Measurements from ENCODE around the gene AMT. TPM values are rescaled to one million over a fixed set of nuclear protein-coding genes. Genes with fewer than 3 reads are reported as not detected.

AMT gene
- total RNA-seq, 1 experiment from 2014 or later, result 66.6 TPM

- TF ChIP-seq AR (CRISPR knock-in tag; IDR thresholded peaks at IDR 0.05) (no peak), NR3C1 (CRISPR knock-in tag; conservative IDR thresholded peaks at IDR 0.05; ENCODE audit: low read depth) (no peak), FOXP4 (CRISPR knock-in tag; IDR thresholded peaks at IDR 0.05) (peak; percentile 59; the same call in 1 of the 2 replicates), SMAD3 (CRISPR knock-in tag; IDR thresholded peaks at IDR 0.05; ENCODE audit: borderline replicate concordance) (peak; percentile 20; the same call in 1 of the 2 replicates), GABPB1 (CRISPR knock-in tag; IDR thresholded peaks at IDR 0.05) (no peak), FOXP1 (CRISPR knock-in tag; IDR thresholded peaks at IDR 0.05; ENCODE audit: borderline replicate concordance) (peak; percentile 65; the same call in 1 of the 2 replicates), NFATC4 (CRISPR knock-in tag; IDR thresholded peaks at IDR 0.05) (no peak), ERG (CRISPR knock-in tag; IDR thresholded peaks at IDR 0.05) (no peak), ZNF219 (CRISPR knock-in tag; IDR thresholded peaks at IDR 0.05; ENCODE audit: borderline replicate concordance) (no peak), FOXJ3 (CRISPR knock-in tag; IDR thresholded peaks at IDR 0.05; ENCODE audit: borderline replicate concordance) (no peak), GRHL2 (CRISPR knock-in tag; IDR thresholded peaks at IDR 0.05; ENCODE audit: insufficient replicate concordance, severe bottlenecking) (no peak), CBFB (CRISPR knock-in tag; IDR thresholded peaks at IDR 0.05; ENCODE audit: low read depth) (no peak), ETV6 (CRISPR knock-in tag; IDR thresholded peaks at IDR 0.05) (0 out of 2 replicates have a peak, but pooled peaks have one; percentile 46), ZNF138 (CRISPR knock-in tag; conservative IDR thresholded peaks at IDR 0.05) (peak; percentile 91), ELF4 (CRISPR knock-in tag; IDR thresholded peaks at IDR 0.05; ENCODE audit: low read depth) (0 out of 2 replicates have a peak, but pooled peaks have one; percentile 57)
- TF ChIP-seq, protein P1, sequence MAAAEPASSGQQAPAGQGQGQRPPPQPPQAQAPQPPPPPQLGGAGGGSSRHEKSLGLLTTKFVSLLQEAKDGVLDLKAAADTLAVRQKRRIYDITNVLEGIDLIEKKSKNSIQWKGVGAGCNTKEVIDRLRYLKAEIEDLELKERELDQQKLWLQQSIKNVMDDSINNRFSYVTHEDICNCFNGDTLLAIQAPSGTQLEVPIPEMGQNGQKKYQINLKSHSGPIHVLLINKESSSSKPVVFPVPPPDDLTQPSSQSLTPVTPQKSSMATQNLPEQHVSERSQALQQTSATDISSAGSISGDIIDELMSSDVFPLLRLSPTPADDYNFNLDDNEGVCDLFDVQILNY (CRISPR knock-in tag; IDR thresholded peaks at IDR 0.05), result peak; percentile 91
- TF ChIP-seq, protein P2, sequence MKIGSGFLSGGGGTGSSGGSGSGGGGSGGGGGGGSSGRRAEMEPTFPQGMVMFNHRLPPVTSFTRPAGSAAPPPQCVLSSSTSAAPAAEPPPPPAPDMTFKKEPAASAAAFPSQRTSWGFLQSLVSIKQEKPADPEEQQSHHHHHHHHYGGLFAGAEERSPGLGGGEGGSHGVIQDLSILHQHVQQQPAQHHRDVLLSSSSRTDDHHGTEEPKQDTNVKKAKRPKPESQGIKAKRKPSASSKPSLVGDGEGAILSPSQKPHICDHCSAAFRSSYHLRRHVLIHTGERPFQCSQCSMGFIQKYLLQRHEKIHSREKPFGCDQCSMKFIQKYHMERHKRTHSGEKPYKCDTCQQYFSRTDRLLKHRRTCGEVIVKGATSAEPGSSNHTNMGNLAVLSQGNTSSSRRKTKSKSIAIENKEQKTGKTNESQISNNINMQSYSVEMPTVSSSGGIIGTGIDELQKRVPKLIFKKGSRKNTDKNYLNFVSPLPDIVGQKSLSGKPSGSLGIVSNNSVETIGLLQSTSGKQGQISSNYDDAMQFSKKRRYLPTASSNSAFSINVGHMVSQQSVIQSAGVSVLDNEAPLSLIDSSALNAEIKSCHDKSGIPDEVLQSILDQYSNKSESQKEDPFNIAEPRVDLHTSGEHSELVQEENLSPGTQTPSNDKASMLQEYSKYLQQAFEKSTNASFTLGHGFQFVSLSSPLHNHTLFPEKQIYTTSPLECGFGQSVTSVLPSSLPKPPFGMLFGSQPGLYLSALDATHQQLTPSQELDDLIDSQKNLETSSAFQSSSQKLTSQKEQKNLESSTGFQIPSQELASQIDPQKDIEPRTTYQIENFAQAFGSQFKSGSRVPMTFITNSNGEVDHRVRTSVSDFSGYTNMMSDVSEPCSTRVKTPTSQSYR (CRISPR knock-in tag; IDR thresholded peaks at IDR 0.05), result no peak
- TF ChIP-seq, protein P3, sequence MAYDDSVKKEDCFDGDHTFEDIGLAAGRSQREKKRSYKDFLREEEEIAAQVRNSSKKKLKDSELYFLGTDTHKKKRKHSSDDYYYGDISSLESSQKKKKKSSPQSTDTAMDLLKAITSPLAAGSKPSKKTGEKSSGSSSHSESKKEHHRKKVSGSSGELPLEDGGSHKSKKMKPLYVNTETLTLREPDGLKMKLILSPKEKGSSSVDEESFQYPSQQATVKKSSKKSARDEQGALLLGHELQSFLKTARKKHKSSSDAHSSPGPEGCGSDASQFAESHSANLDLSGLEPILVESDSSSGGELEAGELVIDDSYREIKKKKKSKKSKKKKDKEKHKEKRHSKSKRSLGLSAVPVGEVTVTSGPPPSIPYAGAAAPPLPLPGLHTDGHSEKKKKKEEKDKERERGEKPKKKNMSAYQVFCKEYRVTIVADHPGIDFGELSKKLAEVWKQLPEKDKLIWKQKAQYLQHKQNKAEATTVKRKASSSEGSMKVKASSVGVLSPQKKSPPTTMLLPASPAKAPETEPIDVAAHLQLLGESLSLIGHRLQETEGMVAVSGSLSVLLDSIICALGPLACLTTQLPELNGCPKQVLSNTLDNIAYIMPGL (CRISPR knock-in tag; IDR thresholded peaks at IDR 0.05), result peak; percentile 89
- TF ChIP-seq, protein P4, sequence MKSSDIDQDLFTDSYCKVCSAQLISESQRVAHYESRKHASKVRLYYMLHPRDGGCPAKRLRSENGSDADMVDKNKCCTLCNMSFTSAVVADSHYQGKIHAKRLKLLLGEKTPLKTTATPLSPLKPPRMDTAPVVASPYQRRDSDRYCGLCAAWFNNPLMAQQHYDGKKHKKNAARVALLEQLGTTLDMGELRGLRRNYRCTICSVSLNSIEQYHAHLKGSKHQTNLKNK (CRISPR knock-in tag; IDR thresholded peaks at IDR 0.05), result no peak
- TF ChIP-seq, protein P5, sequence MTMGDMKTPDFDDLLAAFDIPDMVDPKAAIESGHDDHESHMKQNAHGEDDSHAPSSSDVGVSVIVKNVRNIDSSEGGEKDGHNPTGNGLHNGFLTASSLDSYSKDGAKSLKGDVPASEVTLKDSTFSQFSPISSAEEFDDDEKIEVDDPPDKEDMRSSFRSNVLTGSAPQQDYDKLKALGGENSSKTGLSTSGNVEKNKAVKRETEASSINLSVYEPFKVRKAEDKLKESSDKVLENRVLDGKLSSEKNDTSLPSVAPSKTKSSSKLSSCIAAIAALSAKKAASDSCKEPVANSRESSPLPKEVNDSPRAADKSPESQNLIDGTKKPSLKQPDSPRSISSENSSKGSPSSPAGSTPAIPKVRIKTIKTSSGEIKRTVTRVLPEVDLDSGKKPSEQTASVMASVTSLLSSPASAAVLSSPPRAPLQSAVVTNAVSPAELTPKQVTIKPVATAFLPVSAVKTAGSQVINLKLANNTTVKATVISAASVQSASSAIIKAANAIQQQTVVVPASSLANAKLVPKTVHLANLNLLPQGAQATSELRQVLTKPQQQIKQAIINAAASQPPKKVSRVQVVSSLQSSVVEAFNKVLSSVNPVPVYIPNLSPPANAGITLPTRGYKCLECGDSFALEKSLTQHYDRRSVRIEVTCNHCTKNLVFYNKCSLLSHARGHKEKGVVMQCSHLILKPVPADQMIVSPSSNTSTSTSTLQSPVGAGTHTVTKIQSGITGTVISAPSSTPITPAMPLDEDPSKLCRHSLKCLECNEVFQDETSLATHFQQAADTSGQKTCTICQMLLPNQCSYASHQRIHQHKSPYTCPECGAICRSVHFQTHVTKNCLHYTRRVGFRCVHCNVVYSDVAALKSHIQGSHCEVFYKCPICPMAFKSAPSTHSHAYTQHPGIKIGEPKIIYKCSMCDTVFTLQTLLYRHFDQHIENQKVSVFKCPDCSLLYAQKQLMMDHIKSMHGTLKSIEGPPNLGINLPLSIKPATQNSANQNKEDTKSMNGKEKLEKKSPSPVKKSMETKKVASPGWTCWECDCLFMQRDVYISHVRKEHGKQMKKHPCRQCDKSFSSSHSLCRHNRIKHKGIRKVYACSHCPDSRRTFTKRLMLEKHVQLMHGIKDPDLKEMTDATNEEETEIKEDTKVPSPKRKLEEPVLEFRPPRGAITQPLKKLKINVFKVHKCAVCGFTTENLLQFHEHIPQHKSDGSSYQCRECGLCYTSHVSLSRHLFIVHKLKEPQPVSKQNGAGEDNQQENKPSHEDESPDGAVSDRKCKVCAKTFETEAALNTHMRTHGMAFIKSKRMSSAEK (CRISPR knock-in tag; IDR thresholded peaks at IDR 0.05; ENCODE audit: borderline replicate concordance), result no peak
Observed at GRCh38 chr3:49469936-49470713, 47.9 kb upstream of the AMT start, which contains the start of gene DAG1 (continued).
